ENCODE data around the gene CHCHD1. TPM values are rescaled to one million over a fixed set of nuclear protein-coding genes. Genes with fewer than 3 reads are reported as not detected.

Gene CHCHD1
- polyA plus RNA-seq, 1 experiment, result 14.3 TPM

GRCh38 chr10:73816917-73817729, 35.3 kb downstream of the CHCHD1 start:
- no peak for DNase-seq (ENCODE audit: low read depth)
- POLR2A ChIA-PET, result no interaction called here
- peaks cover 8% of the 10 kb centered on the region for H3K36me3 ChIP-seq (ENCODE audit: control insufficient read depth, insufficient read depth, low read length)
- TF ChIP-seq CTCF (IDR thresholded peaks at IDR 0.05; ENCODE audit: insufficient read depth, low read depth, low read length), result no peak
- H3K4me3 ChIP-seq (ENCODE audit: low read depth, low read length), result no peak overlapping the region
- H3K27me3 ChIP-seq (ENCODE audit: control insufficient read depth, insufficient read depth, low read length), result no peaks in the 10 kb centered on the region
- CTCF ChIA-PET, result interaction anchor here (1.2 to 2.0 kb wide), 2 partner anchors 19 to 32 kb away, joined by 3 to 4 read pairs; no protein-coding TSS in a partner anchor

GRCh38 chr10:73817826-73818225, 36.0 kb downstream of the CHCHD1 start:
- no peak for TF ChIP-seq CTCF (IDR thresholded peaks at IDR 0.05; ENCODE audit: insufficient read depth, low read depth, low read length)
- Histone ChIP-seq H3K36me3 (ENCODE audit: control insufficient read depth, insufficient read depth, low read length) (peaks cover 9% of the 10 kb centered on the region), H3K27me3 (ENCODE audit: control insufficient read depth, insufficient read depth, low read length) (no peaks in the 10 kb centered on the region), H3K4me3 (ENCODE audit: low read depth, low read length) (no peak overlapping the region)
- ChIA-PET POLR2A (no interaction called here), CTCF (interaction anchor here (1.2 kb wide), 1 partner anchor 16 kb away, joined by 3 read pairs; no protein-coding TSS in a partner anchor)
- no peak for DNase-seq (ENCODE audit: low read depth)

- H3K4me3 ChIP-seq (ENCODE audit: low read depth, low read length), result no peak overlapping the region
- peaks cover 9% of the 10 kb centered on the region for H3K36me3 ChIP-seq (ENCODE audit: control insufficient read depth, insufficient read depth, low read length)
- ChIA-PET POLR2A (no interaction called here), CTCF (interaction anchor here (0.7 to 1.5 kb wide), 3 partner anchors 16 to 62 kb away, joined by 3 to 6 read pairs (median 5); no protein-coding TSS in a partner anchor)
- no peaks in the 10 kb centered on the region for H3K27me3 ChIP-seq (ENCODE audit: control insufficient read depth, insufficient read depth, low read length)
- no peak for TF ChIP-seq CTCF (IDR thresholded peaks at IDR 0.05; ENCODE audit: insufficient read depth, low read depth, low read length)
- DNase-seq (ENCODE audit: low read depth), result no peak
These were observed 36.6 kb downstream of the CHCHD1 start for GRCh38 chr10:73818402-73818801.

- POLR2A ChIA-PET, result no interaction called here
- CTCF ChIA-PET, result interaction anchor here (0.7 to 1.5 kb wide), 4 partner anchors 14 to 61 kb away, joined by 4 to 7 read pairs (median 6); no protein-coding TSS in a partner anchor
- no peak for DNase-seq (ENCODE audit: low read depth)
- no peak for TF ChIP-seq CTCF (IDR thresholded peaks at IDR 0.05; ENCODE audit: insufficient read depth, low read depth, low read length)
- no peaks in the 10 kb centered on the region for H3K27me3 ChIP-seq (ENCODE audit: control insufficient read depth, insufficient read depth, low read length)
- H3K4me3 ChIP-seq (ENCODE audit: low read depth, low read length), result no peak overlapping the region
- peaks cover 11% of the 10 kb centered on the region for H3K36me3 ChIP-seq (ENCODE audit: control insufficient read depth, insufficient read depth, low read length)
These were observed 37.2 kb downstream of the CHCHD1 start for GRCh38 chr10:73819081-73819480.

GRCh38 chr10:73819513-73820093, 37.8 kb downstream of the CHCHD1 start:
- POLR2A ChIA-PET, result no interaction called here
- Histone ChIP-seq H3K27me3 (ENCODE audit: control insufficient read depth, insufficient read depth, low read length) (no peaks in the 10 kb centered on the region), H3K36me3 (ENCODE audit: control insufficient read depth, insufficient read depth, low read length) (peaks cover 14% of the 10 kb centered on the region), H3K4me3 (ENCODE audit: low read depth, low read length) (no peak overlapping the region)
- DNase-seq (ENCODE audit: low read depth), result no peak
- TF ChIP-seq CTCF (IDR thresholded peaks at IDR 0.05; ENCODE audit: insufficient read depth, low read depth, low read length), result no peak
- CTCF ChIA-PET, result interaction anchor here (1.2 to 1.5 kb wide), 3 partner anchors 13 to 23 kb away, joined by 4 to 7 read pairs (median 5); no protein-coding TSS in a partner anchor

All from BJ (cell line).